Activated CD4-positive, alpha-beta memory T cell treated with anti-CD3 and anti-CD28 coated beads for 36 hours (primary cell): Measurements from ENCODE around the gene PDE6B. TPM values are rescaled to one million over a fixed set of nuclear protein-coding genes. Genes with fewer than 3 reads are reported as not detected.
"Not testable (repeated sequence)": the region's sequence is repeated elsewhere in the genome, so short reads cannot be mapped to it uniquely, and the experiment has no call there.

Experiments used
- CTCF ChIA-PET: fragments of 350-600 bp; sonication (Branson Sonifier 250); formaldehyde crosslinking; loops from one replicate; lab custom pipeline; 2021; ENCODE audit warnings: antibody characterized with exemption, inconsistent platforms; lab: Charles Lee
- POLR2A ChIA-PET: fragments of 350-600 bp; sonication (Branson Sonifier 250); formaldehyde crosslinking; loops from one replicate; lab custom pipeline; 2021; ENCODE audit warnings: antibody characterized with exemption; lab: Charles Lee
- DNase-seq: peaks from one replicate; pipeline ENCODE4 v3.0.0-alpha.2; 2020
- H3K27ac Mint-ChIP-seq: one replicate; pipeline ENCODE4 v1.8.0; 2021; ENCODE audit warnings: mixed read lengths
- H3K27me3 Mint-ChIP-seq: one replicate; pipeline ENCODE4 v1.8.0; 2021; ENCODE audit warnings: mixed read lengths
- H3K36me3 Mint-ChIP-seq: one replicate; pipeline ENCODE4 v1.8.0; 2021; ENCODE audit warnings: mixed read lengths
- H3K4me1 Mint-ChIP-seq: one replicate; pipeline ENCODE4 v1.8.0; 2021; ENCODE audit warnings: low read depth, mixed read lengths
- H3K4me3 Mint-ChIP-seq: one replicate; pipeline ENCODE4 v1.8.0; 2021; ENCODE audit warnings: mild to moderate bottlenecking, mixed read lengths
- H3K9me3 Mint-ChIP-seq: one replicate; pipeline ENCODE4 v1.8.0; 2021; ENCODE audit warnings: mixed read lengths
- intact Hi-C: fragments of 100-400 bp; cut with micrococcal nuclease; formaldehyde crosslinking; loops from one replicate; pipeline ENCODE4 v1.15.1; 2023
- total RNA-seq, 2 experiments: library from RNA; stranded (reverse); gene quantifications; one replicate each; pipeline ENCODE4 v1.2.3, GENCODE V29; 2021

Gene PDE6B
- total RNA-seq, 2 experiments from 2014 or later = 16.1 to 22.9 TPM

DNA sequence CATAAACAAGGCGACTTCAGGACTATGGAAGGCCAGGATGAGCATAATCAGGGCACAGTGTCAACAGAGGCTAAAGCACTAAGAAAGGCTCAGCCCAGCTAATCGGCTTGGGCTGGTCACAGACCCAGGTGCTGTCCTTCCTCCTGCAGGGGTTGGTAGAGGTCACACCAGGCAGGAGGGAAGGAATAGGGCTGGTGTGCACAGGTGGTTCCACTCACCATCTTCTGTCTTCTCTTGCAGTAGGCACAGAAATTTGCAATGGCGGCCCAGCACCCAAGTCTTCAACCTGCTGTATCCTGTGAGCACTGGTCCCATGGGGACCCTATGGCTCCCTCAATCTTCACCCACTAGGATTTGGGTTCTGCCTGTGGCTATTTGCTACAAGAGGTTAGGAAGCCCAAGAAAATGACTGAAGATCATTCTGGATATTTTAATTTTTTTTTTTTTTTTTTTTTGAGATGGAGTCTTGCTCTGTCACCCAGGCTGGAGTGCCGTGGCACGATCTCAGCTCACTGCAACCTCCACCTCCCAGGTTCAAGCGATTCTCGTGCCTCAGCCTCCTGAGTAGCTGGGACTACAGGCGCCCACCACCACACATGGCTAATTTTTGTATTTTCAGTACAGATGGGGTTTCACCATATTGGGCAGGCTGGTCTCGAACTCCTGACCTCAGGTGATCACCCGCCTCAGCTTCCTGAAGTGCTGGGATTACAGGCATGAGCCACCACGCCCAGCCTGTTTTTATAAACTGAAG, 44.6 kb downstream of the PDE6B start:
- Mint-ChIP-seq H3K4me1 (peaks cover 15% of the 10 kb centered on the region), H3K36me3 (peaks cover 24% of the 10 kb centered on the region)
- intact Hi-C loops, H3K27ac Mint-ChIP-seq, H3K9me3 Mint-ChIP-seq, DNase-seq, CTCF ChIA-PET, H3K27me3 Mint-ChIP-seq, H3K4me3 Mint-ChIP-seq, POLR2A ChIA-PET: not testable (repeated sequence)

DNA sequence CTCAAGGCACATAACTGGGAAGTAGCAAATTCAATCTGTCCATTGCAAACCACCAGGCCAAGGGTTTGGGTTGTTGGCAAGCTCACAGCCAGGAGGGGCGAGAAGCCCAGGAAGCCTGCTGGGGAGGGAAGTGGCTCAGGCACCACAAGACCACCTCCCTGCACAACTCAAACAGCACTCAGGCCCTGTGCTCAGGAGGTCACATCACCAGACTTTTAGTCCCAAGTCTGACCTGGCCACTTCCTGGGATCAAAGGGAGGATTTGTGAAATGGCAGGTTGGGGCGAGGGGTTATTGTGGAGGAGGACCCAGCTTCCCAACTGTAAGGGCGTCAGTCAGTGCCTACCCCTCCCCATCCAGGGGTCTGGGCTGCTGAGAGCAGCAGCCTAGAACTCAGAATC, 46.4 kb downstream of the PDE6B start:
- CTCF ChIA-PET = no interaction called here
- POLR2A ChIA-PET = no interaction called here
- Mint-ChIP-seq H3K4me1 (peaks cover 8% of the 10 kb centered on the region), H3K27me3 (no peaks in the 10 kb centered on the region), H3K4me3 (no peak overlapping the region), H3K27ac (no peak overlapping the region), H3K36me3 (peaks cover 24% of the 10 kb centered on the region), H3K9me3 (no peaks in the 10 kb centered on the region)
- DNase-seq = no peak
- intact Hi-C loops = no loop called here

DNA sequence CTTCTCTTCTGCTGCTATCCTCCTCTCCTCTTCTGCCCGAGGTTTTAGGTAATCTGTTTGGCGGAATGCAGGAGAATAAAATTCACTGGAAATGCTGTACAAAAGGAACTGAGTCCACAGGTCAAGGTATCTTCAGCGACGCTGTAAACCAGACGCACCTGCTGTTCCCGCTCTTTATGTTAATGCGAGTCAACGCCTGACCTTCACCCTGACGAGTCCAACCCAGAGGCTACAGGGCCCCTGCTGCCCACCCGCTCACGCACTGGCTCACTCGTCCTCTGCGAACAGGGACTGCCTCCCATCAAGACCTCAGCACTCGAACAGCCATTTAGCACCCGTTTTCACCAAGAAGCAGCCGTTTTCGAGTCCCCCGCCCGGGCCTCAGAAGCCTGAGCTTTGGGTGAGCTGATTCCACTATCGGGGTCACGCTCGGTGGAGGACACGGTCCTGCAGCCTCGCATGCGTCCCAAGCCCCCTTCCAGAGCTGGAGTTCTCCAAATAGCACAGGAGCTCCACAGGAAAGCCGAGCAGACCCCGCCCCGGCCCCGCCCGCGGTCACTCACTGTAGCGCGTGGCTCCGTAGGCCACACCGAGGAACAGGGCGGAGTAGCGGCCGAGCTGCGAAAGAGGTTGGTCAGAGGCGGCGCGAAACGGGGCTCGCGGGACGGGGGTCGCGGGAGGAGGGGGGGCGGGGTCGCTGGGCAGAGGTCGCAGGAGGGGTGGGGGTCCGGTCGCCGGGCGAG, 48.1 kb downstream of the PDE6B start:
- peaks cover 24% of the 10 kb centered on the region for H3K36me3 Mint-ChIP-seq
- CTCF ChIA-PET = interaction anchor here (0.6 to 2.5 kb wide), 5 partner anchors 9 to 71 kb away, joined by 3 to 12 read pairs (median 6); no protein-coding TSS in a partner anchor
- POLR2A ChIA-PET = interaction anchor here (1.5 to 2.0 kb wide), 2 partner anchors 10 to 11 kb away, joined by 5 to 16 read pairs; no protein-coding TSS in a partner anchor
- intact Hi-C loops = loop anchor here (1.0 to 2.0 kb wide), 5 partner anchors 9 to 337 kb away; partner anchors contain the start of genes PCGF3, PIGG, ZNF141 and ZNF721
- H3K27me3 Mint-ChIP-seq = no peaks in the 10 kb centered on the region
- H3K4me3 Mint-ChIP-seq = peak overlapping the region; percentile 81
- no peak for DNase-seq
- peak overlapping the region; percentile 70 for H3K27ac Mint-ChIP-seq
- H3K9me3 Mint-ChIP-seq = no peaks in the 10 kb centered on the region
- H3K4me1 Mint-ChIP-seq = peaks cover 10% of the 10 kb centered on the region

DNA sequence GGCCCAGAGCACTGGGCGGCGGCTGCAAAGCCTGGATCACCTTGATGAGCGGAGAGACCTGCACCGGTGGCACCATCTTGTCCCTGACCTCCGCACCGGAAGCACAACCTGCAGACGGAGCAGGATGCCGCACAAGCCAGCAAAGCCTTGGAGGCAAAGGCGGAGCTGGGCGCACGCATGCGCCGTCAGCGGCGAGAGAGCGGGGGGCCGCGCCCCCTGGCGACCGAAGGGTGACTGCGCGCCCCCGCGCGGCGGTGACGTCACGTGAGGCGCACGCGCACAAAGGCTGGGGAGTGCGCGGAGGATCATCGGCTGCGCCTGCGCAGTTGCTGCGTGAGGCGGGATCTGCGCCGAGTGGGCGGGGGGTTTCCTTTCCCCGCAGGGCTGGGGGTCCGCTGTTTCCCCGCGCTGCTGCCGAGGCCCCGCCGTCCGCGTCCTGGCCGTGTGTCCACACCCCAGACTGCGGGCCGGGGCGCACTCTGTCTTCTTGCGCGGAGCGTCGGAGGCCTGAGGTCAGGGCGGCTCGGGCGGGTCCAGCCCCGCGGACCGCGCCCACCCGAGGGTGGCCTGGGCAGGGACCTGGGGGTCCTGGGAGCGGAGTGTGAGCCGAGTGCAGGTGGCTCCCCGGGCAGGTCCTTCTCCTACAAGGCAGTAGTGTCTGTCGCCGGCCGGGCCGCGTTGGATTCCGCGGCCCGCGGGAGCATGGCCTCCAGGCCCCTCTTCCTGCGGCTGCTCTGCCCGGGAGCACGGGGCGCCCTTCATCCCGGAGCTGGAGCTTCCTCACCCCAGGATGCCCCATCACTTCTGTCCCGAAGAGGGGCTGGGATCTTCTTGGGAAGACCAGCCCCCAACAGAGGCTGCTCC, 49.0 kb downstream of the PDE6B start, which contains the start of the genes ATP5ME and MYL5:
TSS of gene ATP5ME (minus strand) at position 105 of the 864 bp plus-strand sequence. CDS start at position 76, 29 bp downstream.
TSS of gene MYL5 (plus strand) at position 371 of the 864 bp plus-strand sequence. CDS start 3,485 bp downstream, outside the sequence.
- intact Hi-C loops = loop anchor here (1.0 to 2.0 kb wide), 5 partner anchors 10 to 338 kb away; partner anchors contain the start of genes PCGF3, PIGG, ZNF141 and ZNF721
- no peaks in the 10 kb centered on the region for H3K27me3 Mint-ChIP-seq
- H3K4me3 Mint-ChIP-seq = peak within 1 kb of the TSS; percentile 81
- peaks cover 10% of the 10 kb centered on the region for H3K4me1 Mint-ChIP-seq
- ChIA-PET POLR2A (interaction anchor here (0.5 to 2.0 kb wide), 4 partner anchors 10 to 256 kb away, joined by 3 to 16 read pairs (median 4); no protein-coding TSS in a partner anchor), CTCF (interaction anchor here (0.6 to 2.5 kb wide), 5 partner anchors 10 to 72 kb away, joined by 3 to 12 read pairs (median 6); no protein-coding TSS in a partner anchor)
- H3K27ac Mint-ChIP-seq = peak within 1 kb of the TSS; percentile 82
- peak; percentile 98 for DNase-seq
- H3K9me3 Mint-ChIP-seq = no peaks in the 10 kb centered on the region
- peaks cover 24% of the 10 kb centered on the region for H3K36me3 Mint-ChIP-seq

DNA sequence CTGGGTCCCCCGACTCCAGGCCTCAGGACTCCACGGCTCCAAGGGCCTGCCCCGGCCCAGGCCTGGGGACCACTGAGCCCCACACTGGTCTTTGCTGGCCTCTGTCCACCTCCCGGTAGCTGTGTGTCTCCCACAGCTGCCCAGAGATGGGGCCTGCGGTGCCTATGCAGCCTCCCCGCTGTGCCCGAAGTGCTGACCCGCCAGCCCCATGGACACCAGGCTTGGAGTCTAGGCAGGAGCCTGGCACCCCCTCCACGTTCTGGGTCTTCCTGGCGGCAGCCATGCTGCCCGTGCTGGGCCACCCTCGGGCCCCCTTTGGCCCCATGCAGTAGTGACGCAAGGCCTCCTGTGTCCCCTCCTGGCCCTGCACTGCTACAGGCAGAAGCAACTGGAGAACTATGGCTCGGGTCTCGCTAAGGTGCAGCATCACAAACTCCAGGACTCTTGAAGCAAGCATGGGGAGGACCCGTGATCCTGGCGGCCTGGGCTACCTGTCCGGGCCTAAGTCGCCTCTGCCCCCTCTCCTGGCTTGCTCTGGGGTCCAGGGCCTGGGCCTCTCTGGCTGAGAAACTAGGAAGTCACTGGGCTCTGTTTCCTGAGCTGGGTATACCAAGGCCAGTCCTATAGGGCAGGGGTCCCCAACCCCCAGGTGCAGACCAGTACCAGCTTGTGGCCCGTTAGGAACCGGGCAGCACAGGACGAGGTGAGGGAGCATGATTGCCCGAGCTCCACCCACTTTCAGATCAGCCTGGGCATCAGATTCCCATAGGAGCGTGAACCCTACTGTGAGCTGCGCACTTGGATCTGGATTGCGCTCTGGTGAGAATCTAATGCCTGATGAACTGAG, 49.9 kb downstream of the PDE6B start:
- intact Hi-C loops = loop anchor here (2.0 kb wide), 3 partner anchors 72 to 338 kb away; partner anchors contain the start of genes PIGG, ZNF141 and ZNF721

DNA sequence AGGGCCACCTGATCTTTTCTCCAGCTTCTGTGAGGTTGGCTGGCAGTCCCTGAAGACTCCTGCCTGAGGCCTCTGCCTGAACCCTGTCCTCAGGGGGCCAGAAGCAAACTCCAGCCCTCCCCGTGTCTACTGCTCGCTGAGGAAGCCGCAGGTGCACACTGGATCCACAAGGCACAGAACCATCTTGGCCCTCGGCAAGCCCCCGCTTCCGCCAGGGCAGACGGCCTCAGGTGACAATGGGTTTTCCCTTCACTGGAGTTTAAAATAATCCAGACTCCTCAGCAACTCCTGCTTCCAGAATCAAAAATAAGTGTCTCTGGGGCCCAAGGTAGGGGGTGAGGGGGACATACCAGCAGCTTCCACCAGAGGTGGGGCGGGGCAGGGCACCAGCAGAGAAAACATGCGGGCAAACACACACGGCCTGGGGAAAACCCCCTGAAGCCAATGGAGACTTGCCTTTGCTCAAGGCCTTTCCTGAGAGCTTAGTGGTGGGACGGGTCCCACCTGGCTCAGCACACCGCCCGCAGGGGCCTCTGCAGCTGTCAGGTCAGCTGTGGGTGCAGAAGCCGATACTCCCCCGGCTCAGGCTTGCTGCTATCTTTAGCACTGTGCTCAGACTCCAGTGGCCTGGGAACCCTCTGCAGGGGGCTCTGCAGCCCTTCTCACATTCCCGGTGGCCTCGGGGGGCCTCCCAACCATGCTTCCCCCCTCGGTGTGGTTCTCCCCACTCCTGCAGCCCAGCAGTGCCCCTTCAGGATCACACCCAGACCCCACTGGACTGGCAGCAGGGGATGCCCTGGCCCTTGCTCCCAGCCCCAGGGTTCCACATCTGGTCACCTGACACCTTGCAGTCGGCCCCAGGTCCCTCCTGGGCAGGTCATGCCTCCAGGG, 50.9 kb downstream of the PDE6B start:
- peaks cover 17% of the 10 kb centered on the region for H3K36me3 Mint-ChIP-seq
- no peak for DNase-seq

More for the DNA sequence above, 49.9 kb downstream of the PDE6B start:
- no peaks in the 10 kb centered on the region for H3K9me3 Mint-ChIP-seq
- H3K27me3 Mint-ChIP-seq = no peaks in the 10 kb centered on the region
- H3K27ac Mint-ChIP-seq = peak overlapping the region; percentile 82
- peak overlapping the region; percentile 81 for H3K4me3 Mint-ChIP-seq
- H3K4me1 Mint-ChIP-seq = peaks cover 11% of the 10 kb centered on the region
- CTCF ChIA-PET = interaction anchor here (1.1 kb wide), 1 partner anchor 9 kb away, joined by 3 read pairs; no protein-coding TSS in a partner anchor
- POLR2A ChIA-PET = interaction anchor here (2.0 kb wide), 1 partner anchor 9 kb away, joined by 5 read pairs; no protein-coding TSS in a partner anchor
- DNase-seq = no peak
- H3K36me3 Mint-ChIP-seq = peaks cover 24% of the 10 kb centered on the region

DNA sequence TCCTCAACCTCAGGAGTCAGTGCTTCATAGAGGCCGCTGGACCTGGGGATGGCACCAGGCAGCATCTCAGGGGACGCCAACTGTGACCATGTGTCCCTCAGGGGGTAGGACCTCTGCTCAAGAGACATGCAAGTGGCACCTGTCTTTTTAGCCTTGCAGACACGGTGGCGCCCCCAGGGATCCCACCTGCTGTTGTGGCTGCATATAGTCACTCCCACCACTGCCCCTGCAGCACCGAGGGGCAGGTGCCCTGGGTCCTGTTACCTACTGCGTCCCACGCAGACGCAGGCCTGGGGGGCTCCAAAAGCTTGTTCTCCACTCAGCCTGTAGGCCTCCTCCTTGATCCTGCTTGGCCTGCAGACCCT, 51.5 kb downstream of the PDE6B start:
- Mint-ChIP-seq H3K9me3 (no peaks in the 10 kb centered on the region), H3K4me1 (peaks cover 16% of the 10 kb centered on the region), H3K27ac (no peak overlapping the region), H3K36me3 (peaks cover 11% of the 10 kb centered on the region), H3K27me3 (no peaks in the 10 kb centered on the region), H3K4me3 (no peak overlapping the region)
- ChIA-PET CTCF (no interaction called here), POLR2A (no interaction called here)
- intact Hi-C loops = no loop called here
- no peak for DNase-seq

More for the DNA sequence above, 50.9 kb downstream of the PDE6B start:
- Mint-ChIP-seq H3K4me3 (peak overlapping the region; percentile 20), H3K27ac (no peak overlapping the region), H3K4me1 (peaks cover 16% of the 10 kb centered on the region), H3K9me3 (no peaks in the 10 kb centered on the region), H3K27me3 (no peaks in the 10 kb centered on the region)
- ChIA-PET CTCF (interaction anchor here (1.1 kb wide), 1 partner anchor 8 kb away, joined by 3 read pairs; no protein-coding TSS in a partner anchor), POLR2A (no interaction called here)
- intact Hi-C loops = loop anchor here (2.0 kb wide), 3 partner anchors 73 to 339 kb away; partner anchors contain the start of genes PIGG, ZNF141 and ZNF721

DNA sequence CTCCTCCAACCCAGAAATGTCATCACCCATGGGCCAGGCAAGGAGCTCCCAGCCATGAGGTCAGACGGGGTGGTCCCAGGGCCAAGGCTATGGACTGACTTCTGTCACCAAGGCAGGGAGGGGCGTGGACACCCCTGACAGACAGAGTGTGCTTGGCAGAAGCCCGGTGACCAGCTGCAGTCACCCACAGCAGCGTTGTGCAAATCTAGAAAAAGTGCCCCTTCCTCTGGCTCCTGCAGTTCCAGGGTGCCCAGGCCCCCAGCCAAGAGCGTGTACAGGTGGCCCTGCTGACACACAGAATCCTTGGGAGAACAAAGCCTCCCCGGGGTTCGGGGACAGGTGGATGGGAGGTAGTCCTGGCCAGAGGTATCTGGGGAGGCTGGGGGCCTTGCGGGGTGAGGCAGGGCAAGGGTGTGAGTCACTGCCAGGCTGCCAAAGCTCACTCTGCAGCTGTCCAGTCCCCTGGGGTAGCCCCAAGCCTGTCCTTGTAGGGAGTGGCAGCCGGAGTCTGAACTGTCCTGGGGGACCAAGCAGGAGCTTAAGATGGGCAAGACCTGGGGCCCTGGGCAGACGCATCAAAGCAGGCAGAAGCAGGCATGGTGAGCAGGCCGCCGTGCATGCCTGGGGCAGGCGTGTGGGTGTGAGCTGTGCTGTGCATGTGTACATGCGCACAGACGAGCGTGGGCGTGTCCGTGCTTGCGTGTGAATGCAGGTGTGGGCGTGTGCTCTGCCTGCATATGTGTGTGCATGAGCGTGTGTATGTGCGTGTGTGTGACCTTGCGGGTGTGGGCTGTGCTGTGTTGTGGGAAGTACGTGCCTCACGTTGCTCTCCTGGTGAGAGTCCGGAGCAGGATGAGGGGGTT, 52.3 kb downstream of the PDE6B start:
- Mint-ChIP-seq H3K36me3 (peaks cover 8% of the 10 kb centered on the region), H3K4me3 (no peak overlapping the region), H3K4me1 (peaks cover 16% of the 10 kb centered on the region), H3K27me3 (no peaks in the 10 kb centered on the region), H3K9me3 (no peaks in the 10 kb centered on the region), H3K27ac (no peak overlapping the region)
- intact Hi-C loops = no loop called here
- DNase-seq = peak; percentile 57
- CTCF ChIA-PET = no interaction called here
- POLR2A ChIA-PET = interaction anchor here (0.5 kb wide), 1 partner anchor 106 kb away, joined by 4 read pairs; no protein-coding TSS in a partner anchor
